ENCODE measurements around the gene MRPL38.

Gene MRPL38

DNA sequence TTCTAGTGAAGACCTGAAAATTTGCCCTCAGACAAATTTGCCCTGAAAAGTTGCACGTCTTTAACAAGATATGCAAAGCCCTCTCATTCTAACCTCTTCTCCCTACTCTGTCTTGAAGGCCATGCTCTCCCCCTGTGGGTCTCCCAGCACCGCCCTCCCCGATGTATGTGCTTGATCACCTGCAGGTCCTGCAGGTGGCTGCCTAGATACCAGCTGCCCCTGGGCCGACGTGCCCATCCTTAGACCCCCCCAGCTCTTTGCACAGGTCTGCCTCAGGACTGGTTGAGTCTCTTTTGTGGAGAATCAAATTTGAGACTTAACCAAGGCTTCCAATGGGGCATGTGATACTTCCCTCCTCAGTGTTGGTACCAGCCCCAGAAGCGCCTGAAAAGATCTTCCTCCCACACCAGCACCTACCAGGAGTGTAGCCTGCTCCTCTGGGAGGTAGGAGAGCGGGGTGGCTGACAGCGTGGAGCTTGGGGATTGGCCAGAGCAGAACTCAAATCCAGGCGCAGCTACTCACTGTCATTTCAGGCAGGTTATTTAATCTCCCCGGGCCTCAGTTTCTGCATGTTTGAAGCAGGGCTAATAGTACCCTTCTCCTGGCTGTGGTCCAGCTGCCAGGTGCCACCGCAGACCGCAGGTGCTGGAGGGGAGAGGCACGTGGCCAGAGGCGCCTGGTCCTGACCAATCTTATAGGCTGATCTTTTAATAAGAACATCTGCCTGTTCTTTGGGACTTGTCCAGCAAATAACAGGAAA is 4.5 kb upstream of the MRPL38 start:
- TF ChIP-seq, protein P1, sequence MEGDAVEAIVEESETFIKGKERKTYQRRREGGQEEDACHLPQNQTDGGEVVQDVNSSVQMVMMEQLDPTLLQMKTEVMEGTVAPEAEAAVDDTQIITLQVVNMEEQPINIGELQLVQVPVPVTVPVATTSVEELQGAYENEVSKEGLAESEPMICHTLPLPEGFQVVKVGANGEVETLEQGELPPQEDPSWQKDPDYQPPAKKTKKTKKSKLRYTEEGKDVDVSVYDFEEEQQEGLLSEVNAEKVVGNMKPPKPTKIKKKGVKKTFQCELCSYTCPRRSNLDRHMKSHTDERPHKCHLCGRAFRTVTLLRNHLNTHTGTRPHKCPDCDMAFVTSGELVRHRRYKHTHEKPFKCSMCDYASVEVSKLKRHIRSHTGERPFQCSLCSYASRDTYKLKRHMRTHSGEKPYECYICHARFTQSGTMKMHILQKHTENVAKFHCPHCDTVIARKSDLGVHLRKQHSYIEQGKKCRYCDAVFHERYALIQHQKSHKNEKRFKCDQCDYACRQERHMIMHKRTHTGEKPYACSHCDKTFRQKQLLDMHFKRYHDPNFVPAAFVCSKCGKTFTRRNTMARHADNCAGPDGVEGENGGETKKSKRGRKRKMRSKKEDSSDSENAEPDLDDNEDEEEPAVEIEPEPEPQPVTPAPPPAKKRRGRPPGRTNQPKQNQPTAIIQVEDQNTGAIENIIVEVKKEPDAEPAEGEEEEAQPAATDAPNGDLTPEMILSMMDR (conservative IDR thresholded peaks at IDR 0.05) = no peak
- H3K27ac ChIP-seq = peak overlapping the region; percentile 94

DNA sequence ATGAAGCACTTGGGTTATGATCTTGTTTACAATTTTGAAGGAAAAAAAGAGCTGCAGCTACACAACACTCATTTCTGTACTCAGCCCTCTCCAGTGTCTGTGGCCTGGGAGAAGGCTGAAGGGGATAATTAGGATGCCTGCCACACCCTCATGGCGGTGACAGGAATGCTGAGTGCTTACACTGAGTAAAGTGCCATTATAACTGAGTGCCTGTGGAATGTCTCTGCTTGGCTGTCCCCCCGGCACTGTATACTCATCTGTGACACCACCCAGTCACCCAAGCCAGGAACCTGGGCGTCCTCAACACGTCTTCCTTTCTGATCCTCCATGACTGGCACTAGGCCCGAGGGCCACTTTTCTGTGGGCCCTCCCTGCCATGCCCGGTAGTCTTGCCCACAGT is 3.5 kb upstream of the MRPL38 start:
- H3K27ac ChIP-seq = peak overlapping the region; percentile 94; the same call in 1 of the 2 replicates
- TF ChIP-seq, protein P1 (conservative IDR thresholded peaks at IDR 0.05) = no peak

DNA sequence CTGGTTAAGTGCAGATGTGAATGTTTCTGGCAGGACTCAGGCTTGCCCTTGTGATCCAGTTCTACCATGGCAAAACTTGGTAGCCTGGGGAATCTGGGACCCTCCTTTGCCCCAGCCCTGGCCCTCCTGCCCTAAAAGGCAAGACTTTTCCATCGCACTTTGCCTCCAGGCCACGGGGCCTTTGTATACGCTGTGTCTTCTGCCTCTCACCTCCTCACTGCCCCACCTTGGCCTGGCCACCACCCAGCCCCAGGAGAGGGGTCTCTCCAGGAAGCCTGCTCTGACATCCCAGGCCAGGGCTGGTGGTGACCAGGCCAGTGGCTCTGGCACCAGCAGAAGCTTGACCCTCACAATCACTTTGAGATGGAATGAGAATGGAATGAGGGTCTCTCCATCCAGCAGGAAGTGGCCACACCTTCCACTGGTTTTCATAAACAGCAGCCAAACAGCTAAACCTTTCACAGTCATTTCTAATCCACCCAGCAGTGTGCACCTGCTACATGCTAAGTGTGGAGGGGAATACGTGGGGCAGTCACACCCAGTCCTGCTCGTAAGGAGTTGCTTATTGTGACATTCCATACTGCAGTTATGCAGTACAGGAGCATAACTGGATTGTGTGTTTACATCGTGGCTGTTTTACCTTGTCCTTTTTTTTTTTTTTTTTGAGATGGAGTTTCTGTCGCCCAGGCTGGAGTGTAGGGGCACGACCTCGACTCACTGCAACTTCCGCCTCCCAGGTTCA is 1.6 kb upstream of the MRPL38 start:
- peak overlapping the region; percentile 86 for H3K27ac ChIP-seq

DNA sequence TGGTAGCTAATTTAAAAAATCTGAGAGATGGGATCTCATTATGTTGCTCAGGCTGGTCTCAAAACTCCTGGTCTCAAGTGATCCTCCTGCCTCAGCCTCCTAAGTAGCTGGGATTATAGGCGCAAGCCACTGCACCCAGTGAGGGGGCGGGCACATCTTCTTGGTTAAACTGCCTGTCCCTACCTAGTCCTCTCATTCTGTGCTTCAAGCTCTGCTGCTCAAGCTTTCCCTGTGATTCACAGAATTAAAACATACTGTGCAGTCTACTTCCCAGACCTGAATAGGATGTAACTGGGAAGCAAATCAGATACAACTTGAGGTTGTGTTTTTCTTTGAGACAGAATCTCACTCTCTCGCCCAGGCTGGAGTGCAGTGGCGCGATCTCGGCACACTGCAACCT is 2.3 kb downstream of the MRPL38 start:
- TF ChIP-seq, protein P1 (conservative IDR thresholded peaks at IDR 0.05) = no peak
- no peak overlapping the region for H3K27ac ChIP-seq

More for the DNA sequence above, 1.6 kb upstream of the MRPL38 start:
- TF ChIP-seq, protein P1 (conservative IDR thresholded peaks at IDR 0.05) = no peak

DNA sequence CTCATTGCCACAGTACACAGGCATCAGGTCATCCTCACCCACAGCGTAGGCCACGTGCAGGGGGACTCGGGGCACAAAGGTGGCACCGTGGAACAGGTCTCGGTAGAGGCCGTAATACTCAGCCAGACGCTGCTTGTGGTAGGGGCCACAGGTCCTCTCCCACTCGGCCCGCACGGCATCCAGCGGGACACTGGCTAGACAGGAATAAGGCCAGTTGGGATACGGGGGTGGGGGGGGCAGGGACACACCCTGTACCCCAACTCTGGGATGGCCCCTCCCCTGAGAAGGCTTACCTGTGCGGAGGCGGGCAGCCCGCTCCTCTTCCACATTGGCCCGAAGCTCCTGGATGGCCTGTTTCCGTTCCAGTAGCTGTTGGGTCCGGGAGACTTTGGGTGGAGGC is 3.0 kb downstream of the MRPL38 start:
- no peak overlapping the region for H3K27ac ChIP-seq
- TF ChIP-seq, protein P1 (conservative IDR thresholded peaks at IDR 0.05) = no peak

DNA sequence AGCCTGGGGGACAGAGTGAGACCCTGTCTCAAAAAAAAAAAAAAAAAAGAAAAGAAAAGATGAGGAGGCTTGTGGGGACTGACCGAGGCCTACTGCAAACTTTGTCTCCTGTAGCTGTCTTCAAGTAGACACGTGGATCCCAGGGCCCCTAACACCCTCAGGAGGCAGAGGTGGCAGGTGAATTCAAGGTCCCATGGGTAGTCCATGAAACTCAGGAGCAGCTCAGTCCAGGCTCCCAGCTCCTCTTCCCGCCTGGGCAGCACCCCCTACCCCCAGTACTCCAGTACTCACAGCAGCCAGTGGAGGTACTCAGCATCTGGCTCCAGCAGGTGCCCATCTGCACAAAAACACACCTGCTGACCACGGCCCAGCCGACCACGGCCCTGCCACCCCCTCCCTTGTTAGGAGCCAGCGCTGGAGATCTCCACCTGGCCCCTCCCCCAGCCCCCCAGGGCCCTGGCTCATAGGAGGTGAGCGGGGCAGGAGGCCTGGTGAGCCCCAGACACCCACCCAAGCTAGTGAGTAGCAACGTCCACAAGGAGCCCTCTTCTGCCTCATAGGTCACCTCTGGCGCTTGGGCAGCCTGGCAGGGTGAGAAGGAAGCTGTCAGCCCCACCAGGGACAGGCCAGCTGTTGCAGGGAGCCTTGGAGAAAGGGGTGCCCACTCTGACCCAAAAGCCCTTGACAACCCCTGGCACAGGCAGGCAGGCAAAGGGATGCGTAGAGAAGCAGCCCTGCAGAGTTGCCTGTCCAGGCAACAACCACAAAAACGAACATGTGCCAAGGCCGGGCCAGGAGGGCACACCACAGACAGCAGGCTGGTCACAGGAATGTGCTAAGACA is 3.8 kb downstream of the MRPL38 start:
- no peak overlapping the region for H3K27ac ChIP-seq
- TF ChIP-seq, protein P1 (conservative IDR thresholded peaks at IDR 0.05) = no peak
